Kidney tubule cell (primary cell): ENCODE results near the gene RIN1.
A peak's percentile ranks its signal among the peaks of the same experiment; 100 is the strongest.
"Not testable (repeated sequence)": the region's sequence is repeated elsewhere in the genome, so short reads cannot be mapped to it uniquely, and the experiment has no call there.

ENCODE experiments used
- DNase-seq: peaks from one replicate; pipeline ENCODE4 v3.0.0-alpha.2; 2018; ENCODE audit warnings: low spot score

Gene RIN1

DNA sequence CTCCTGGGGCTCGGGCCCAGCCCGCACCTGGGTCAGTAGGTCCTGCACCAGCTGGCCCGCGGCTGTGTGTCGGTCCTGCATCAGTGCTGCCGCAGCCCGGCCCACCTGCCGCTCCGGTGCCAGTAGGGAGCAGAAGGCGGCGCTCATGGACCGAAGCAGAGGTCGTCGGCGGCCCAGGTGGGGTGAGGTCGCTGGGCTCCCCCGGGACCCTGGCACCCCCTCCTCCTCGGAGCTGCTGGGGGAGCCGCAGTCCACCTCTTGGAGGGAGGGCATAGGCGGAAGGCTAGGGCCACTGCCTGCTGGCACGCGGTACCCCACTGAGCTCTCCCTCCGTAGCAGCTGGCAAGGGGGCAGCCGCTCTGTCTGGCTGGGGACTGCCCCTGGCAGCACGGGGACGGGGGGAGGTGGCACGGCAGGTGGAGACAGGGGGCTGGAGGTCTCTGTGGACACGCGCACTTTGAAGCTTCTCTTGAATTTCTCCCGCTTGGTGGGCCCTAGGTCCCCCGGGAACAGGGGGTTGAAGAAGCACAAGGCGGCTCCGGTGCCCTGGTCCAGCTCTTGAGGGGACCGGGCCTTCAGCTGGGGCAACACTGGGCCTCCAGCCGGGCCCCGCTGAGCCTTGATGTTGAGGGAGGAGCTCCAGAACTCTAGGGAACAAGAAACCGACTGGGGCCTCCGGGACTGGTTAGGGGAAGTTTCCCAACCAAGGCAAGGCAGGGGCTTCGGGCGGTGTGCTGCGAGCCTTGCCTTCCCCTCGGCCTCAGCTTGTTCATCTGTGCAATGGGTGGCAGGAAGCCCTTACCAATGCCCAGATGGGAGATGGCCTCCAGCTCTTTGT is 1.4 kb downstream of the RIN1 start:
- DNase-seq = no peak

DNA sequence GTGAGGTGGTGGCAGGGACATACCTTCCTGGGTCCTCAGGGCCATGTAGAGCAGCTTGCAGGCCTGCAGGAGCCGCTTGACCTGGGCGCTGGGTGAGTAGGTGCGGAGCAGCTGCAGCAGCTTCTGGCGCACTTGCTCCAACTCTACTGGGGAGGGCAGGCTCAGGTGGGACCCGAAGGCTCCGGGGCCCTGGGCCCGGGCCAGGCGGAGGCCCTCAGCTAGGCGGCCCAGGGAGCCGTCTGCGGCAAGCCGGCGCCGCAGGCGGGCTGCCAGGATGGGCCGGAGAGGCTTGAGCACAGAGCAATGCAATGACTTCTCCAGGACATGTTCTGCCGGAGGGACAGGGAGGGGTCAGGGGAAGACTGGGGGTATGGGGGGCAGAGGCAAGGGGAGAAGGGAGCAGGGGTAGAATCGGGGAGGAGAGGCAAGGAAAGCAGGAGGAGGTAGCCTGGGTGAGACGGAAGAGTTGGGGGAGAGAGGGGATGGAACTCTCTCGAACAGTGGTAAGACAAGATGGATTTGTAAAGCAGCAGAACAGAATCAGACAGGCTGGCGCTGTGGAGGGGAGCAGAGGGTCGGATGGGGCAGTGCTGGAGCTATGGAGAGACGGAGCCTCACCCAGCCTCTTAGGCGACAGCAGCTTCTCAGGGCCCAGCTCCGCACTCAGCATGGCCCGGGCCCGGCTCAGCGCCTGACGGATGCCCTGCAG is 2.2 kb downstream of the RIN1 start:
- no peak for DNase-seq

DNA sequence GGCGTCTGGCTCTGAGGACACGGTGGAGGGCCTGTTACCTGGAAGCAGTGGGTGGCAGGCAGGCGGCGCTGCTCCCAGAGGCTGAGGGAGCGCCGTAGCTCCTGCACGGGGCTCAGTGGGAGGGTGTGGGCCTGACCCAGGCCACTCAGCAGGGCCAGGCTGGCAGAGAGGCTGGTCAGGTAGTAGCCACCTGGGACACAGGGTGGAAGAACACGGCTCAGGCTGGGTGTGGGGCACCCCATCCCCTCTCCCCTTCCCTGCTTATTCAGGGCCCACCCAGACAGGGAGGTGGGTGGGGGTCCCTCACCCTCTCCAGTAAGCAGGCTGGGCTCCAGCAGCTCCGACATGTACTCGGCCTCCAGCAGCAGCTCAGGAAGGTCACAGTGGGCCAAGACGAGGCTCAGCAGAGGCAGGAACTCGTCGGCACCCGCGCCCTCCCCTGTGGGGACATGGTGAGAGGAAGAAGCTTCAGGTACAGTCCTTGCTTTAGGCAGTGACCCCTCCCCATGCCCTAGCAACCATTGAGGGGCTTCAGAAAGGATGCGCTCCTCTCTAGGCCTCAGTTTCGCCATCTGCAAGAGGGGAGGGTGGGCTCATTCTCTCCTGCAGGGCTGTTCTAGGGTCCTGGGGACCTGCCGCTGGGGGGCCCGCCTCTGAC is 2.9 kb downstream of the RIN1 start:
- no peak for DNase-seq

DNA sequence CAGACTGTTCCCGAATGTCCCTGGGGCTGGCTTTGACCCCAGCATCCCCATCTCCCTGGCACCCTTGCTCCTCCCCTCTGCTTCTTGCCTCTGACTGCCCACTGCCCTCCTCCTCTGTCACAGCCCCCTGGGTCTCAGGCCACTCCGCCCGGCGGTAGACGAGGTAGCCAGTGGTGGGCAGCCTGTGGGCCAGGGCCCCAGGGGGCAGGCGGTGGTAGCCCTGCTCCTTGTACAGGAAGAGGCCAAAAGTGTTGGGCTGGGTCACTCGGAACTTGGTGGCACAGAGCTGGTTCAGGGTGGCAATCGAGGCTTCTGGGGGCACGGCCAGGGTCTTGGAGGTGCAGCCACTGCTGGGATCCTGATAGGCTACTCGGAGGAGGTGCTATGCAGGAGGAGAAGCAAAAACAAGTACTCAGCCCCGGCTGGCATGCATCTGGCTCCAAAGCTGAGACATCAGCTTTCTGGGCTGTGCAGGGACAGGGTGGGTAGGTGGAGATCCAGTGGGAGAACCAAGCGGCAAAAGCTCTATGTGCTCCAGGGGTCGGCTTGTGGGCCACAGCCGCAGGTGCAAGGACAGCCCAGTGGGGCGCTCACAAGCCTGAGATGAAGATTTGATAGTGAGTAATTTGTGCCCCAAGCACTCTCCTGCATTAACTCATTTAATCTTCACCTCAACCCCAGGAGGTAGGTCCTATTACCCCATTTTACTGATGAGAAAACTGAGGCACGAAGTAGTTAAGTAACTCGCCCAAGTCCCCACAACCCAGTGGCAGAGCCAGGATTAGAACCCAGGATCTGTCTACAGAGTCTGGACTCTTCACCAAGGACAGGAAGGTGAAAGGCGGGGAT is 3.6 kb downstream of the RIN1 start:
- no peak for DNase-seq

DNA sequence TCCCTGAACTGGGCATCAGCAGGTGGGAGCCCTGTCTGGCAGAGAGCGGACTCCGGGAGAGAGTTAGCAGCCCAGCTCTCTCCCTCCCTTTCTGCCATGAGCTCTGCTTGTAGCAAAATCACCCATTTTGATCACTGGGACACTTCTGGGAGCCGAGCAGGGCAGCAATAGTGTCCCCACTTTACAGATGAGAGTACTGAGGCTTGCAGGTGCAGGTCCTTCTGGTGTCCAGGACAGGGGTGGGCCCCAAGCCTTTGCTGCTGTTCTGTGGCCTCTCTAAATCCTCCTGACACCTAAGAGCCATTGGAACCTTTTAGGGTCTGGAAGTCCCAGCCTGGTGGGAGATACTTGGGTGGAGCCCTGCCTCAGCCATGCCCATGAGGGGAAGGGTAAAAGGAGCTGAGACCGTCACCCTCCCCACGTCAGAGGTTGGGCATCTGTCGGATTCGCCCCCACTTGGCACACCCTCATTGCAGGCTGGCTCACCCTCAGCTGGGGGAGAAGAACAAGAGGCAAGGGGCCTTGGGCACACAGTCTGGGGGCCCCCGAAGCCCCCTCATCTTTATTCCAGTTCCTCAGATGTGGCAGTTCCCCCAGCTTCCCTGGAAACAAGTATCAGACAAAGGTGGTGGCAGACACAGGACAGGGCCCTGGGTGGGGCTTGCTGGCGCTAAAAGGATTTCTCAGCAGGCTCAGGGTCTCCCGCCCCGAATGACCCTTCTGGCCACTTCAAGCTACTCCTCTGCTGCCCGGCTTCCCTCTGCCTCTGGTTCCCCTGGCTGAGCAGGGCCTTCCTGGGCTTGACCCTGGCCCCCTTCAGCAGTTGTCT is 4.5 kb downstream of the RIN1 start:
- DNase-seq = no peak

DNA sequence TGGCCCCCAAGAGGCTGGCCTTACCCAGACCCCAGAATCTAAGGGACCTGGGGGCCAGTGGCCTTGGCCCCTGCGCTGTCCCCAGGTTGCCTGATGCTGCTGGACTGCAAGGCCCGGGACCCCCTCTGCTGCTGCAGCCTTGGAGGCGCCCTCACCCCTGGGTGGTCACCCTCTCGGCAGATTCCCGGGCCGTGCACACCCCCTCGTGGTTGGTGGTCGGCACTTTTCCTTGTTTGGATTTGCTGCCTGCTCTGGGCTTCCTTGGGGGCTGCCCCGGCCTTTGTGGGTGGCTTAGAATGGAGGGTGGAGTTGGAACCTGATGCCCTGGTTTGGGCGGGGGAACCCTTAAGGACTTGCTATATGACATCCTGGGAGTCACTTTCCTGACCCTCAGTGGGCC is 5.3 kb downstream of the RIN1 start:
- no peak for DNase-seq

DNA sequence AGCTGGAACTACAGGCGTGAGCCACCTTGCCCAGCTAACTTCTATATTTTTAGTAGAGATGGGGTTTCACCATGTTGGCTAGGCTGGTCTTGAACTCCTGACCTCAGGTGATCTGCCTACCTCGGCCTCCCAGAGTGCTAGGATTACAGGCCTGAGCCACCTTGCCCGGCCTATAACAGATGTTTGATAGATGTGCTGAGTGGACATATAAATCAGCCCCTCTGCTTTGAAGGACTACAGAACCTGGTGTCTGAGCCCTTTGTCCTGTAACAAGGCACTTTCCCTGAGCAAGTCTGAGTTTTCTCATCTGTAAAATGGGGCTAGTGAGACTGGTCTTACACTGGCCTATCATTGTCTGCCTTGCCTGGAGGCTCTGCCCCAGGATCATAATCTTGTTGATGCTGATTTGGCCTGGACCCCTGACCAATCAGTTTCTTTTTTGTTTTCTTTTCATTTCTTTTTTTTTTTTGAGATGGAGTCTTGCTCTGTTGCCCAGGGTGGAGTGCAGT is 7.0 kb downstream of the RIN1 start:
- no peak for DNase-seq

DNA sequence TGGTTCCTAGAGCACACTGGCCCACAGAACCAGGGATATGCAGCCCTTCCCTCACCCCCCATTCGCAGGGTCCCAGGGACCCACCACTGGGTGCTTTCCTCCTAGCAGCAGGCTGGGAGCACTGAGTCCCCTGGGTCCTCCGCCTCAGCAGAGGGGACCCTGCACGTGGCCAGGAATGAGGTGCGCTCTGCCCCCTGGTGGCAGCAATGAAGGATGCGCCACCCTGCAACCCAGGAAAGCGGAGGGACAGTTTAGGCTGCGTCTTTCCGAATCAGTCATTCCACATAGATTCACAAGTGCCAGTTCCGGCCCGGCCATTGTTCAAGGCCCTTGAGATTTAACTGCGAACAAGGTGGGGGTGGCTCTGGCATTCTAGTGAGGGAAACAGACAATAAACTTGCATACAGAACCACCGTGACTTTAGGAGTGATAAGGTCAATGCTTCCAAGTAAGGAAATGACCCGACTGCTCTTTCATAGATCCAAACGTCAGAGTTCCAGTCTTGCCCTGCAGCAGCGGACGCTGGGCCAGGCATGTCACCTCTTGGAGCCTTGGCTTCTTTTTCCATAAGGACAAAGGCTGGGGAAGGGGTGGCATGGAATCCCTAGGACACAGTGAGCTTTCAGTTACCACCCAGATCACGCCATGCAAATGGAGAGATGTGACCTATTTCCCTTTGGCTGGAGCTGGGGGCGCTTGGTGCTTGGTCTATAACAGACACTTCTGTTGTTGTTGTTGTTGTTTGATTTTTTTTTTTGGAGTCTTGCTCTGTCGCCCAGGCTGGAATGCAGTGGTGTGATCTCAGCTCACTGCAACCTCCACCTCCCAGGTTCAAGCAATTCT is 7.7 kb downstream of the RIN1 start:
- peak; percentile 78 for DNase-seq

DNA sequence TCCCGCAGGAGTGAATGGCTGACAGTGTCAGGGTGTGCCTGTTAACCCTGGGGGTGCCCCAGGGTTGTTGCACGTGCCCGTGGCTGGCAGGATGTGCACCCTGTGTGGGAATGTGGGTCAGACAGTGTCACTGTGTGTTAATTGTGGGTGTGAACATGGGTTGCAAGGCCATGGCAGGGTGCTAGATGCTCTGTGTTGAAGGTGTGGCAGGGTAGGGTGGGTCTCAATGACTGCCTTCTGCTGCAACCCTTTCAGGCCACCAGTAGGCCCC is 8.3 kb downstream of the RIN1 start:
- DNase-seq = no peak

DNA sequence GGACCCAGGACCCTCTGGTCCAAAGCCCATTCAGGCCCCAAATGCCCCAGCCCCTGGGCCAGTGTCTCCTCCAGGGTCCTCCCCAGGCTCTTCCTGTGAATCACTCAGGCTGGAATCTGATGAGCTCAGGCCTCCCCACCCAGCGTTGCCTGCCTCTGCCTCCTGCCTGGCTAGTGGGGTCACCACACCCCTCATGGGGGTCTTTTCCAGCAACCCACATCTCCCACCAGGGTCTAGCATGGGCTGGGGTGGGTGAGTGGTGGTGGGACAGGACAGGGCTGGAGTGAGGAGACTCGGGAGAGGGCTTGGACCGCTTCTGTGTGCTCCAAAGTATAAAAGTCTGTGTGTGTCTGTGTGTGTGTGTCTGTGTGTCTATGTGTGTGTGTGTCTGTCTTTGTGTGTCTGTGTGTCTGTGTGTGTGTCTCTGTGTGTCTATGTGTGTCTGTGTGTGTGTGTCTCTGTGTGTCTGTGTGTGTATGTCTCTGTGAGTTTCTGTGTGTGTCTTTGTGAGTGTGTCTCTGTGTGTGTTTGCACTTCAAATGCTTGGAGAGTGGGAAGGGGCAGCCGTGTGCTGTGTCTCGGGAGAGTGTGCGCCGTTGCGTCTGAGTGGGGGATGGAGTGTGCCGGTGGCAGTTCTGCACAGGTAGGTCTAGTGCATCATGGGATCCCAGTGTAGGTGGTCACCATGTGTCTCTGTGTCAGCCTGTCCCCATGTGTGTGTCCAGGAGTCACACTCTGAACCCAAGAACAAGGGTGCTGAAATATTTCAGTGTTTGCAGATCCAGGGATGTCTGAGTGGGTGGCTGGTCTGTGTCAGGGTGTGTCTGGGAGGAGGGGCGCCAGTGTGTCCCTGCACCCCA is 8.8 kb downstream of the RIN1 start:
- DNase-seq = peak; percentile 62

DNA sequence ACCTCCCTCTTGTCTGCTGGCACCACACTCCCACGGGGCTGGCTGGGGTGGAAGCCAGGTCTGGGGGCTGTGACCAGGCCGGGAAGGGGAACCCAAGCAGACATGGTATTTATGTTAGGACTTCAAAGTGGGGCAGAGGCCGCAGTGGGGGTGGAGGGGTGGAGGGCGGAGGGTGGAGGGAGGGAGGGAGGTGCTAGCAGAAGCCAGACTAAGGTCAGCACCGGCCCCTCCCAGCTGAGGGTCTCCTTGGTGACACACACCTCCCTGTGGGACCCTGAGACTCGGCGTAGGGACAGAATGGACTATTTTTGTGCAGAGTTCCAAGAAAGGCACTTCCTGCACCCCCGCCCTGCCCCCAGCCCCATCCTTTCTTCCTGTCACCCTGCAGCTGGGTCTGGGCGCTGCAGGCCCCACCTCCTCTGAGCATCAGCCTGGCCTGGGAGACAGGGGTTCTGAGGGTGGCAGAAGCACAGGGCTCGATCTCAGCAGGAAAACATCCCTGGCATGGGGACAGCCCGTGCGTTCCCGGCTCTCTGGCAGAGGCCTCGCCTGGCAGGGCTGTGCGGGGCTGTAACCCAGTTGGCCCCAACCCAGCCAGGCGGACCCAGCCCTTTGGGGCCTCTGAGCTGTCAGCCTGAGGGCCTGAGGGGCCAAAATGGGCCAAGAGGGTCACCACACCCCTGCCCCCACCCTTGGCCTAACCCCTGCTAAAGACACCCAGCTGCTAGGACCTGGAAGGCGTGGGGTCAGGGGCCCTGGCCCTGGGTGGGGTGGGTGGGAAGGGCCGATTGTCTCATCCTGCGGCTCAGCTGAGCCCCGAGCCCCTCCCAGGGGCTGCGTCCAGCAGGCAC is 9.7 kb downstream of the RIN1 start:
- peak; percentile 40 for DNase-seq

DNA sequence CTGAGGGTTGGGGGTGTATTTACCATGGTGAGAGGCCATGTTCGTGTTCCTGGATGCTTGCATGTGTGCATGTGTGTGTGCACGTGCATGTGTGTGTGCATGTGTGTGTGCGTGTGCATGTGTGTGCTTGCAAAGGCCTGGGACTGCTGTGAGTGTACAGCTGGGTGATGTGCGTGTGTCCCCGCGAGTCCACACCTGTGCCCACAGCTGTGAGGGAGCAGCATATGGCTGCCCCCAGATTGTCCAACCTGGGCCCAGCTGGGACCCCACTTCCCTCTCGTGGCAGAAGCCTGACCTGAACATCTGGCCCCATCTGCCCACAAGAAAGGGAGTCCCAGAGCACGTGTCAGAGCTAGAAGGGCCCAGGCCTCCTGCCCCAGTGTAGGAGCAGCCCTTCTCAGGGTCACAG is 11.0 kb downstream of the RIN1 start:
- no peak for DNase-seq

DNA sequence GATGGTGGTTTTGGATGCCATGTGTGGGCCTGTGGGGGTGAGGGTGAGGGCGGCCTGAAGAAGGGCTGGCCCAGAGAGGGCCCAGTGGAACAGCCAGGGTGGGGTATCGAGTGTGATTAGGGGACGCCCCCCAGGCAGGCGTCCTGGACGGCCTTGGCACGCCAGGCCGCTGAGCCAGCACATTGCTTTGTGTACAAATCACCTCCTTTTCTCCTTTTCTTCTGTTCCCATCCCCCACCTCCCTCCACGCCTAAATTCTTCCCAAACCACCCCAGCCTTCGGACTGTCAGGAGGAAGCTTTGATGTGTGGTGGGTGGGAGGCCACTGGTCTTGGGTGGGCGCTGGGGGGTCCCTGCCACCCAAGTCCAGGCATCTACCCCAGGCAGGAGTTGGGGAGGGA is 11.6 kb downstream of the RIN1 start:
- DNase-seq = peak; percentile 10

DNA sequence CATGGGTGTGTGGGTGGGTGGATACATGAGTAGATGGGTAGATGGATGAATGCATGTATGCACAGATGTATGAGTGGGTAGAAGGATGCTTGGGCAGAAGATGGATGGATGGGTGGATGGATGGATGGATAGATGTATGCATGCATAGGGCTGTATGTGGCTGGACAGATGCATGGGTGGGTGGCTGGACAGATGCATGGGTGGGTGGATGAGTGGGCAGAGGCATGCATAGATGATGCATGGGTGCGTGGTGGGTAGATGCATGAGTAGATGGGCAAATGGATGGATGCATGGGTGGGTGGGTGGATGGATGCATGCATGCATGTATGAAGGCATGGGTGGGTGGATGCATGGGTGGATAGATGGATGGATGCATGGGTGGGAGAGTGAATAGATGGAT is 12.6 kb downstream of the RIN1 start:
- DNase-seq = no peak

DNA sequence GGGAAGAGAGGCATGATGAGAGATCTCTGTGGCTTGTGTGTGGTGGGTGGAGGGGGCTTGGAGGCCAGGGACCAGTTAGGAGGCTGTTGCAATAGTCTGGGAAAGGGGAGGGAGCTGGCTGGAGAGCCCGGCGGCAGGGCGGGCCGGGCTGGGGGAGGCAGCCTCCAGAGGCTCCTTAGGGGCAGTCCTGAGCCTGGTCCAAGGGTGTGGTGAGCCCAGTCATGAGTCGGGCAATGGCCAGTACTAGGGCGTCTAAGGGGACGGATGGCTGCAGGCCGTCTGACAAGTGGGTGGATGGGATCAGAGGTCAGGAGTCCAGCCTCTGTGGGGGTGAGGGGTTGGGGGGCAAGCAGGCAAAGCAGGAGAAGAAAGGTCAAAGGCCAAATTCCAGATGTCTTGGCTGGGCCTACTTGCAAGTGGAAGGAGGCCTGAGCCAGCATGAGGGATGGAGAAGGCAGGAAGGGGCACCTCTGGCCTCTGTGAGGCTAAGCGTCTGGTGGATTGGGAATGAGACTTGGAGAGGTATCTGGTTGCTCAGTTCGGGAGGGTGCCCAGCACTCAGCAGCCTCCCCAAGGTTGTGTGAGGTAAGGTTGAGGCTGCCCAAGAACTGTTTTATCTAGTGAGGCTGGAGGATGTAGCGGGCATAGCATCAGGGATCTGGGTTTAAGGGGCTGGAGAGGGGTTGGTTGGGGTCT is 13.4 kb downstream of the RIN1 start:
- DNase-seq = no peak

DNA sequence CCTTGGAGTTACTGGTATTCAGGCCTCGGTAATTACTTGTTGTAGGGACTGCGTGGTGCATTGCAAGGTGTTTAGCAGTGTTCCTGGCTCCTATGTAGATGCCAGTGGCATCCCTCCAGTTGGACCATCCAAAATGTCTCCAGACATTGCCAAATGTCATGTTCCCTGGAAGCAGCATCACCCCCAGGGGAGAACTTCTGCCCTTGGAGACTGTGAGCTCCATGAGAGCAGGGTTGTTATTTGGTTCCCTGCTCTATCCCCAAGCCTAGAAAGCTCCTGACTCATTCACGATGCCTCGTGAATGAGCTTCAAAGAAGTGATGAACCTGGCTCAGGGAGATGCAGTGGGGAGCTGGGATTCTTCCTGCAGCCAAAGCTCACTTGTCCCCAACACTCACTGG is 14.6 kb downstream of the RIN1 start:
- no peak for DNase-seq

DNA sequence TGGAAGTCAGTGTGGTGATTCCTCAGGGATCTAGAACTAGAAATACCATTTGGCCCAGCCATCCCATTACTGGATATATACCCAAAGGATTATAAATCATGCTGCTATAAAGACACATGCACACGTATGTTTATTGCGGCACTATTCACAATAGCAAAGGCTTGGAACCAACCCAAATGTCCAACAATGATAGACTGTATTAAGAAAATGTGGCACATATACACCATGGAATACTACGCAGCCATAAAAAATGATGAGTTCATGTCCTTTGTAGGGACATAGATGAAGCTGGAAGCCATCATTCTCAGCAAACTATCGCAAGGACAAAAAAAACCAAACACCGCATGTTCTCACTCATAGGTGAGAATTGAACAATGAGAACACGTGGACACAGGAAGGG is 15.5 kb downstream of the RIN1 start:
- not testable (repeated sequence) for DNase-seq

DNA sequence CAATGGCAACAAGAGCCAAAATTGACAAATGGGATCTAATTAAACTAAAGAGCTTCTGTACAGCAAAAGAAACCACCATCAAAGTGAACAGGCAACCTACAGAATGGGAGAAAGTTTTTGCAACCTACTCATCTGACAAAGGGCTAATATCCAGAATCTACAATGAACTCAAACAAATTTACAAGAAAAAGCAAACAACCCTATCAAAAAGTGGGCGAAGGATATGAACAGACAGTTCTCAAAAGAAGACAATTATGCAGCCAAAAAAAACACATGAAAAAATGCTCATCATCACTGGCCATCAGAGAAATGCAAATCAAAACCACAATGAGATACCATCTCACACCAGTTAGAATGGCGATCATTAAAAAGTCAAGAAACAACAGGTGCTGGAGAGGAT is 15.9 kb downstream of the RIN1 start:
- DNase-seq = not testable (repeated sequence)
